ENCODE measurements around the gene BHLHE40.

Gene BHLHE40

GRCh38 chr3:5022187-5022965 is 43.1 kb downstream of the BHLHE40 start:
- DNase-seq = no peak

GRCh38 chr3:5022966-5023776 is 43.9 kb downstream of the BHLHE40 start:
- DNase-seq = no peak

- no peak for DNase-seq
Measured at GRCh38 chr3:5023777-5024346, 44.6 kb downstream of the BHLHE40 start.

- no peak for DNase-seq
Measured at GRCh38 chr3:5026046-5026362, 46.8 kb downstream of the BHLHE40 start.

GRCh38 chr3:5029715-5030114 is 50.5 kb downstream of the BHLHE40 start:
- DNase-seq = no peak

GRCh38 chr3:5030152-5030551 is 50.9 kb downstream of the BHLHE40 start:
- DNase-seq = no peak

GRCh38 chr3:5032844-5033243 is 53.6 kb downstream of the BHLHE40 start:
- DNase-seq = no peak
